ENCODE measurements around the gene RTN4RL2. TPM values are rescaled to one million over a fixed set of nuclear protein-coding genes. Genes with fewer than 3 reads are reported as not detected.

The RTN4RL2 gene
- total and polyA plus RNA-seq, 9 of the 15 experiments (the other 6 are each of a cell fraction or from before 2014, with no cell fraction given), result 0.06 to 1.9 (median 0.34) TPM; not detected in 4

Small RNA genes lying within 50 kb of the gene (small RNA-seq; reads per million reads assigned to genes)
- not detected for gene RNA5SP341

Other genes with a start within 250 kb of the RTN4RL2 start
Only the 7 nearest of the 15 such genes appear.
- not detected in 2 replicates for gene PRG3, start 79.4 kb upstream of the RTN4RL2 start, total RNA-seq (2014; rRNA removed)
- not detected in 2 replicates for gene PRG3, start 79.4 kb upstream of the RTN4RL2 start, total RNA-seq (2014; rRNA removed; fragmentation: Illumina TruSeq; extraction: Trizol)
- 0.18 TPM in 1 of 2 replicates, not detected in the other for gene PRG3, start 79.4 kb upstream of the RTN4RL2 start, total RNA-seq (2015; rRNA removed; fragmentation: Illumina TruSeq; extraction: Trizol)
- not detected in 2 replicates for gene PRG3, start 79.4 kb upstream of the RTN4RL2 start, total RNA-seq (2021)
- gene PRG3, start 79.4 kb upstream of the RTN4RL2 start, polyA plus RNA-seq (2011; rRNA removed), result not detected in 2 replicates
- not detected in 2 replicates for gene PRG3, start 79.4 kb upstream of the RTN4RL2 start, polyA plus RNA-seq (2014; fragmentation: Illumina TruSeq; extraction: Trizol)
- under 1 TPM; 0.38 to 0.55 TPM for gene PRG3, start 79.4 kb upstream of the RTN4RL2 start, polyA plus RNA-seq (2014; fragmentation: Nextera tagmentation; extraction: Ambion mirVana)
- gene PRG3, start 79.4 kb upstream of the RTN4RL2 start, polyA plus RNA-seq (2014; rRNA removed), result not detected in 2 replicates
- gene PRG2, start 69.9 kb upstream of the RTN4RL2 start, total RNA-seq (2014; rRNA removed), result 18.5 and 33.0 TPM in 2 replicates
- 23.6 and 29.8 TPM in 2 replicates for gene PRG2, start 69.9 kb upstream of the RTN4RL2 start, total RNA-seq (2014; rRNA removed; fragmentation: Illumina TruSeq; extraction: Trizol)
- gene PRG2, start 69.9 kb upstream of the RTN4RL2 start, total RNA-seq (2015; rRNA removed; fragmentation: Illumina TruSeq; extraction: Trizol), result 44.8 and 50.1 TPM in 2 replicates
- gene PRG2, start 69.9 kb upstream of the RTN4RL2 start, total RNA-seq (2021), result 16.4 and 30.5 TPM in 2 replicates
- gene PRG2, start 69.9 kb upstream of the RTN4RL2 start, polyA plus RNA-seq (2011; rRNA removed), result 1.8 and 7.2 TPM in 2 replicates
- 23.3 and 24.4 TPM in 2 replicates for gene PRG2, start 69.9 kb upstream of the RTN4RL2 start, polyA plus RNA-seq (2014; fragmentation: Illumina TruSeq; extraction: Trizol)
- 10 to 100 TPM; 42.9 to 78.0 TPM for gene PRG2, start 69.9 kb upstream of the RTN4RL2 start, polyA plus RNA-seq (2014; fragmentation: Nextera tagmentation; extraction: Ambion mirVana)
- gene PRG2, start 69.9 kb upstream of the RTN4RL2 start, polyA plus RNA-seq (2014; rRNA removed), result 26.6 and 31.8 TPM in 2 replicates
- 98.9 and 141 TPM in 2 replicates for gene SLC43A3, start 33.4 kb upstream of the RTN4RL2 start, total RNA-seq (2014; rRNA removed)
- gene SLC43A3, start 33.4 kb upstream of the RTN4RL2 start, total RNA-seq (2014; rRNA removed; fragmentation: Illumina TruSeq; extraction: Trizol), result 120 and 132 TPM in 2 replicates
- gene SLC43A3, start 33.4 kb upstream of the RTN4RL2 start, total RNA-seq (2015; rRNA removed; fragmentation: Illumina TruSeq; extraction: Trizol), result 135 and 143 TPM in 2 replicates
- 254 and 257 TPM in 2 replicates for gene SLC43A3, start 33.4 kb upstream of the RTN4RL2 start, total RNA-seq (2021)
- 141 and 235 TPM in 2 replicates for gene SLC43A3, start 33.4 kb upstream of the RTN4RL2 start, polyA plus RNA-seq (2011; rRNA removed)
- 244 and 281 TPM in 2 replicates for gene SLC43A3, start 33.4 kb upstream of the RTN4RL2 start, polyA plus RNA-seq (2014; fragmentation: Illumina TruSeq; extraction: Trizol)
- gene SLC43A3, start 33.4 kb upstream of the RTN4RL2 start, polyA plus RNA-seq (2014; fragmentation: Nextera tagmentation; extraction: Ambion mirVana), result 100 to 1,000 TPM in 1 of 2 experiments, 10 to 100 TPM in 1; 63.7 to 216 TPM
- gene SLC43A3, start 33.4 kb upstream of the RTN4RL2 start, polyA plus RNA-seq (2014; rRNA removed), result 139 and 160 TPM in 2 replicates
- gene SLC43A1, start 55.2 kb downstream of the RTN4RL2 start, total RNA-seq (2014; rRNA removed), result 32.0 and 36.4 TPM in 2 replicates
- gene SLC43A1, start 55.2 kb downstream of the RTN4RL2 start, total RNA-seq (2014; rRNA removed; fragmentation: Illumina TruSeq; extraction: Trizol), result 14.8 and 17.3 TPM in 2 replicates
- 16.1 and 17.8 TPM in 2 replicates for gene SLC43A1, start 55.2 kb downstream of the RTN4RL2 start, total RNA-seq (2015; rRNA removed; fragmentation: Illumina TruSeq; extraction: Trizol)
- 41.8 and 42.9 TPM in 2 replicates for gene SLC43A1, start 55.2 kb downstream of the RTN4RL2 start, total RNA-seq (2021)
- 24.6 and 30.6 TPM in 2 replicates for gene SLC43A1, start 55.2 kb downstream of the RTN4RL2 start, polyA plus RNA-seq (2011; rRNA removed)
- gene SLC43A1, start 55.2 kb downstream of the RTN4RL2 start, polyA plus RNA-seq (2014; fragmentation: Illumina TruSeq; extraction: Trizol), result 33.4 and 37.3 TPM in 2 replicates
- 1 to 10 TPM; 2.6 to 3.8 TPM for gene SLC43A1, start 55.2 kb downstream of the RTN4RL2 start, polyA plus RNA-seq (2014; fragmentation: Nextera tagmentation; extraction: Ambion mirVana)
- gene SLC43A1, start 55.2 kb downstream of the RTN4RL2 start, polyA plus RNA-seq (2014; rRNA removed), result 29.9 and 30.6 TPM in 2 replicates
- gene TIMM10, start 70.2 kb downstream of the RTN4RL2 start, total RNA-seq (2014; rRNA removed), result 172 and 189 TPM in 2 replicates
- gene TIMM10, start 70.2 kb downstream of the RTN4RL2 start, total RNA-seq (2014; rRNA removed; fragmentation: Illumina TruSeq; extraction: Trizol), result 86.1 and 109 TPM in 2 replicates
- gene TIMM10, start 70.2 kb downstream of the RTN4RL2 start, total RNA-seq (2015; rRNA removed; fragmentation: Illumina TruSeq; extraction: Trizol), result 119 and 130 TPM in 2 replicates
- 159 and 166 TPM in 2 replicates for gene TIMM10, start 70.2 kb downstream of the RTN4RL2 start, total RNA-seq (2021)
- gene TIMM10, start 70.2 kb downstream of the RTN4RL2 start, polyA plus RNA-seq (2011; rRNA removed), result 133 and 155 TPM in 2 replicates
- 158 and 183 TPM in 2 replicates for gene TIMM10, start 70.2 kb downstream of the RTN4RL2 start, polyA plus RNA-seq (2014; fragmentation: Illumina TruSeq; extraction: Trizol)
- 100 to 1,000 TPM; 493 to 553 TPM for gene TIMM10, start 70.2 kb downstream of the RTN4RL2 start, polyA plus RNA-seq (2014; fragmentation: Nextera tagmentation; extraction: Ambion mirVana)
- 199 and 222 TPM in 2 replicates for gene TIMM10, start 70.2 kb downstream of the RTN4RL2 start, polyA plus RNA-seq (2014; rRNA removed)
- not detected in 2 replicates for gene SMTNL1, start 77.1 kb downstream of the RTN4RL2 start, total RNA-seq (2014; rRNA removed)
- gene SMTNL1, start 77.1 kb downstream of the RTN4RL2 start, total RNA-seq (2014; rRNA removed; fragmentation: Illumina TruSeq; extraction: Trizol), result not detected in 2 replicates
- gene SMTNL1, start 77.1 kb downstream of the RTN4RL2 start, total RNA-seq (2015; rRNA removed; fragmentation: Illumina TruSeq; extraction: Trizol), result not detected in 2 replicates
- not detected in 2 replicates for gene SMTNL1, start 77.1 kb downstream of the RTN4RL2 start, total RNA-seq (2021)
- gene SMTNL1, start 77.1 kb downstream of the RTN4RL2 start, polyA plus RNA-seq (2011; rRNA removed), result not detected in 2 replicates
- gene SMTNL1, start 77.1 kb downstream of the RTN4RL2 start, polyA plus RNA-seq (2014; fragmentation: Illumina TruSeq; extraction: Trizol), result not detected in 2 replicates
- gene SMTNL1, start 77.1 kb downstream of the RTN4RL2 start, polyA plus RNA-seq (2014; fragmentation: Nextera tagmentation; extraction: Ambion mirVana), result not detected
- not detected in 2 replicates for gene SMTNL1, start 77.1 kb downstream of the RTN4RL2 start, polyA plus RNA-seq (2014; rRNA removed)
- 7.7 and 11.8 TPM in 2 replicates for gene UBE2L6, start 107.1 kb downstream of the RTN4RL2 start, total RNA-seq (2014; rRNA removed)
- gene UBE2L6, start 107.1 kb downstream of the RTN4RL2 start, total RNA-seq (2014; rRNA removed; fragmentation: Illumina TruSeq; extraction: Trizol), result 6.4 and 7.9 TPM in 2 replicates
- gene UBE2L6, start 107.1 kb downstream of the RTN4RL2 start, total RNA-seq (2015; rRNA removed; fragmentation: Illumina TruSeq; extraction: Trizol), result 9.1 and 10.9 TPM in 2 replicates
- gene UBE2L6, start 107.1 kb downstream of the RTN4RL2 start, total RNA-seq (2021), result 9.7 and 9.8 TPM in 2 replicates
- 5.4 and 5.9 TPM in 2 replicates for gene UBE2L6, start 107.1 kb downstream of the RTN4RL2 start, polyA plus RNA-seq (2011; rRNA removed)
- gene UBE2L6, start 107.1 kb downstream of the RTN4RL2 start, polyA plus RNA-seq (2014; fragmentation: Illumina TruSeq; extraction: Trizol), result 13.2 and 15.7 TPM in 2 replicates
- 10 to 100 TPM; 21.5 to 24.9 TPM for gene UBE2L6, start 107.1 kb downstream of the RTN4RL2 start, polyA plus RNA-seq (2014; fragmentation: Nextera tagmentation; extraction: Ambion mirVana)
- 9.8 and 11.1 TPM in 2 replicates for gene UBE2L6, start 107.1 kb downstream of the RTN4RL2 start, polyA plus RNA-seq (2014; rRNA removed)